Vein endothelial cell (primary cell): Measurements from ENCODE around the gene CLDN17. TPM values are rescaled to one million over a fixed set of nuclear protein-coding genes. Genes with fewer than 3 reads are reported as not detected.

Source experiments
- total RNA-seq: library from RNA; depleted of rRNA; stranded (reverse); fragments of >200 nt; gene quantifications from 2 replicates; pipeline ENCODE4 v1.2.3, GENCODE V29; 2012

The CLDN17 gene
- not detected in 2 replicates for total RNA-seq

GRCh38 chr21:30166705-30167104, at the start of gene CLDN17:
TSS of gene CLDN17 (minus strand) at chr21:30166805. CDS start at chr21:30166617, 188 bp downstream.

DNA sequence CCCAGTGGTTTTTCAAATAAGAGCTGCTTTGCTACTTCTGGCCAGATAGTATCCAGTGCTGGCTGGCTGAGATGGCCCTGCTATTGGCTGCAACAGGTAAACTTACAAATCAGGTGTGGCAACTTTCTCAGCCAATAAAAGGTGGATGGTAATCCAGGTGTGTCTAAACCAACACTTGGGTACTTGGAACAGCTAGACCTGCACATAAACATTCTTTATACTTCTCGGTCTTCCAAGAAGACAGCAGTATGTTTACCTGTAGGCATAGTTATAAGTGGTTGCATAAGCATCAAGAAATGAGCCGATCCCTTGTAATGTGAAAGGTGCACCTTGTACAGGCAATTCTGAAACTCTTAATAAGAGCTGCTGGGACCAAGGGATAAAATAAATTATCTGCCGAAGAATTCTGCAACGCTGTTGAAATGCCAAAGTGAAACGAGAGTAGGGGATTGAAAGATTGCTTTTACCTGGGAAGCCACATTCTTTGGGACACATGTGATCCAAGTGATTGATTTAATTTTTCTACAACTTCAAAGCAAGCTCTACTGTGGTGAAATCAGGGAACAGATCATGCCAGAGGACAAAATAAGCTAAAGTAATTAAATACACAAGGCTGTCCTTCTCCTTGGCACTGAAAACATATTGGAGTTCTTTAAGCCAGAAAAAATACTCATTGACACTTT, 49.6 kb upstream of the CLDN17 start, which contains the start of gene CLDN8:
Gene CLDN8, minus strand, starts transcription at position 57 of the 683 bp plus-strand sequence. CDS start 172 bp downstream, outside the sequence.

Other genes starting within 250 kb of the CLDN17 start
- not detected in 2 replicates for gene GRIK1, start 226.8 kb downstream of the CLDN17 start, total RNA-seq
- not detected in 2 replicates for gene CLDN8, start 49.3 kb upstream of the CLDN17 start, total RNA-seq
- not detected in 2 replicates for gene KRTAP24-1, start 116.1 kb upstream of the CLDN17 start, total RNA-seq
- gene KRTAP25-1, start 122.7 kb upstream of the CLDN17 start, total RNA-seq = not detected in 2 replicates
- not detected in 2 replicates for gene KRTAP26-1, start 153.5 kb upstream of the CLDN17 start, total RNA-seq
- not detected in 2 replicates for gene KRTAP27-1, start 170.9 kb upstream of the CLDN17 start, total RNA-seq
- gene KRTAP23-1, start 181.8 kb upstream of the CLDN17 start, total RNA-seq = not detected in 2 replicates
- gene KRTAP13-2, start 205.5 kb upstream of the CLDN17 start, total RNA-seq = not detected in 2 replicates
- gene KRTAP13-1, start 229.2 kb upstream of the CLDN17 start, total RNA-seq = not detected in 2 replicates